Vagina (tissue), 2 donors: ENCODE results near the gene NTM. TPM values are rescaled to one million over a fixed set of nuclear protein-coding genes. Genes with fewer than 3 reads are reported as not detected.

Source experiments
- DNase-seq, 2 donors: peaks; one replicate each; pipeline ENCODE4 v3.0.0-alpha.2; 2017; ENCODE audit errors: extremely low spot score in 2 of 2
- H3K27ac ChIP-seq: fragments of 200-600 bp; sonication (generic); one replicate; pipeline ENCODE4 v1.5.1; 2019
- H3K27me3 ChIP-seq: fragments of 200-600 bp; sonication (generic); one replicate; pipeline ENCODE4 v1.5.1; 2019
- H3K36me3 ChIP-seq, 2 donors: fragments of 200-600 bp; sonication (generic); one replicate each; pipeline ENCODE4 v1.5.1; 2017 to 2019
- H3K4me1 ChIP-seq: fragments of 200-600 bp; sonication (generic); one replicate; pipeline ENCODE4 v1.5.1; 2019
- H3K4me3 ChIP-seq, 2 donors: fragments of 200-600 bp; sonication (generic); 1 replicate in 1 of 2; 2 replicates in 1 of 2; pipeline ENCODE4 v1.5.1; 2016 to 2019
- H3K9me3 ChIP-seq: fragments of 200-600 bp; sonication (generic); one replicate; pipeline ENCODE4 v1.5.1; 2019
- POLR2A ChIP-seq, 2 donors: fragments of 450-650 bp; IDR thresholded peaks; one replicate each; pipeline ENCODE4 v1.6.1; 2017; ENCODE audit warnings: antibody characterized with exemption in 2 of 2, mild to moderate bottlenecking in 2 of 2, moderate library complexity in 2 of 2
- POLR2AphosphoS5 ChIP-seq, 2 donors: sonication (generic); formaldehyde crosslinking; IDR thresholded peaks; one replicate each; pipeline ENCODE4 v1.9.0; 2017; ENCODE audit warnings: antibody characterized with exemption in 2 of 2, mild to moderate bottlenecking in 2 of 2, low read depth in 1 of 2; ENCODE audit not compliant: insufficient read depth in 1 of 2
- intact Hi-C: fragments of 100-400 bp; cut with DNase I; formaldehyde crosslinking; loops from one replicate; pipeline ENCODE4 v1.15.1; 2023
- total RNA-seq: library from RNA; depleted of rRNA; stranded (reverse); fragments of >200 nt; gene quantifications from one replicate; pipeline ENCODE4 v1.2.3, GENCODE V29; 2016
- TF ChIP-seq, protein P1 (sequence below), 3 experiments: fragments of 450-650 bp in 2 of 3; fragments of 200-600 bp in 1 of 3; sonication (generic) in 1 of 3; IDR thresholded peaks; one replicate each; pipeline ENCODE4 v1.5.1; 2017 to 2019; ENCODE audit warnings: antibody characterized with exemption in 3 of 3, mild to moderate bottlenecking in 2 of 3, moderate library complexity in 2 of 3

Gene NTM
- total RNA-seq, 1 donor from 2014 or later = 4.2 TPM

DNA sequence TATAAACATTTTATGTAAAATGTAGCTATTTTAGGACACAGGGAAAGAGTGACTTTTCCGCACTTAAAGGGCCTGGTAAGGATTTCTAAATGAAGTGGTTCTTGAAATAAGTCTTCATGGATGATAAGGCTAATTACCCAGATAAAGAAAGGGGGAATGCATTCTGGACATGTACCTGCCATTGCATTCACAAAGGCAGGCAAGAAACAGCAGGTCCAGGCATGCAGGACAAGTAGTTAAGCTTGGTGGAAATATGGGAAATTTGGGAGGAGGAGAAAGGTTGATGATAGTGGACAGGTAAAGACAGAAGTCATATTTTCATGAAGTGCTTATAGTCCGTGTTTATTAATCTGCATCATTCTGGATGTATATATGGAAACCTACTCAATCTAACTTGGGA is 621.2 kb downstream of the NTM start:
- Histone ChIP-seq H3K4me3 (no peak overlapping the region), H3K9me3 (no peaks in the 10 kb centered on the region), H3K4me1 (no peaks in the 10 kb centered on the region), H3K27ac (no peak overlapping the region), H3K36me3 (no peaks in the 10 kb centered on the region), H3K27me3 (no peaks in the 10 kb centered on the region)
- TF ChIP-seq POLR2A (IDR thresholded peaks at IDR 0.05) (no peak), POLR2AphosphoS5 (IDR thresholded peaks at IDR 0.05; ENCODE audit: insufficient read depth in 1 of 2, low read depth in 1 of 2) (no peak)
- TF ChIP-seq, protein P1, sequence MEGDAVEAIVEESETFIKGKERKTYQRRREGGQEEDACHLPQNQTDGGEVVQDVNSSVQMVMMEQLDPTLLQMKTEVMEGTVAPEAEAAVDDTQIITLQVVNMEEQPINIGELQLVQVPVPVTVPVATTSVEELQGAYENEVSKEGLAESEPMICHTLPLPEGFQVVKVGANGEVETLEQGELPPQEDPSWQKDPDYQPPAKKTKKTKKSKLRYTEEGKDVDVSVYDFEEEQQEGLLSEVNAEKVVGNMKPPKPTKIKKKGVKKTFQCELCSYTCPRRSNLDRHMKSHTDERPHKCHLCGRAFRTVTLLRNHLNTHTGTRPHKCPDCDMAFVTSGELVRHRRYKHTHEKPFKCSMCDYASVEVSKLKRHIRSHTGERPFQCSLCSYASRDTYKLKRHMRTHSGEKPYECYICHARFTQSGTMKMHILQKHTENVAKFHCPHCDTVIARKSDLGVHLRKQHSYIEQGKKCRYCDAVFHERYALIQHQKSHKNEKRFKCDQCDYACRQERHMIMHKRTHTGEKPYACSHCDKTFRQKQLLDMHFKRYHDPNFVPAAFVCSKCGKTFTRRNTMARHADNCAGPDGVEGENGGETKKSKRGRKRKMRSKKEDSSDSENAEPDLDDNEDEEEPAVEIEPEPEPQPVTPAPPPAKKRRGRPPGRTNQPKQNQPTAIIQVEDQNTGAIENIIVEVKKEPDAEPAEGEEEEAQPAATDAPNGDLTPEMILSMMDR (IDR thresholded peaks at IDR 0.05) = no peak
- no peak for DNase-seq
- intact Hi-C loops = no loop called here

DNA sequence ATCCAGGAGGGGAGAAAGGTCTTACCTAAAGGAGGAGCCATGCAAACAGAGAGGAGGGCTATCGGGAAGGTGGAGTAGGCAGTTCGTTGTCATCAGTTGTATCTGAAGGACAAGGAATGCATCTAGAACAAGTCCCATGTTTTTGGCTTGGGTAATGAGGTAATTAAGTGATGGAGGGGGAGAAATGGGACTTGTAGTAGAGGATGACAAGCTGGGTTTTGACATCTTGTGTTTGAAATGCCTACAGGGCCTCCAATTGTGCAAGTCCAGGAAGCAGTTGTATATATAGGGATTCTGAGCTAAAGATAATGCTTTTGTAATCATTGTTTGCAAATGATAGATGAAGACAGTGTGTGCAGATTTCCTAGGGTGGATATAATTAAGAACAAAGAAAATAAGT is 622.8 kb downstream of the NTM start:
- Histone ChIP-seq H3K27ac (no peak overlapping the region), H3K4me1 (peaks cover 3% of the 10 kb centered on the region), H3K36me3 (no peaks in the 10 kb centered on the region), H3K9me3 (no peaks in the 10 kb centered on the region), H3K4me3 (no peak overlapping the region), H3K27me3 (no peaks in the 10 kb centered on the region)
- DNase-seq = no peak
- intact Hi-C loops = no loop called here
- TF ChIP-seq POLR2A (IDR thresholded peaks at IDR 0.05) (no peak), POLR2AphosphoS5 (IDR thresholded peaks at IDR 0.05; ENCODE audit: insufficient read depth in 1 of 2, low read depth in 1 of 2) (no peak)
- TF ChIP-seq, protein P1 (IDR thresholded peaks at IDR 0.05) = no peak

DNA sequence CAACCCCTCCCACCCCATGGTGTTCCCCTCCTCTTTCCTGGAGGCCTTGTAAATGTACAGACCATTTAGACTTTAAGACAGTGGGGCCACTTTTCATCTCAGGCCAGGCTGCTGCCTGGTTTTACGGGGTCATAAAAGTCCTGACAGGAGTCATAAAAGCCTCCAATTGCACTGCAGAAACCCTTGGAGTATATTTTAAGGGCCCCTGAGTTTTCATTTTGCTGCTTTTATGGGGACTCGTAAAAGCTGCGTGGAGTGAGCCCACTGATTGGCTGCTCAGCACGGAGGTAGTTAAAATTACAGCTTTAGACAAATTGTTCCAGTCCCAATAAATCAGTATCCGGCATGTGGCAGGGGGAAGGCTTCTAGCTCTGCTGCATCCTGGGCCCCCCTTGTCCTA is 627.6 kb downstream of the NTM start:
- Histone ChIP-seq H3K27ac (no peak overlapping the region), H3K9me3 (no peaks in the 10 kb centered on the region), H3K27me3 (no peaks in the 10 kb centered on the region), H3K4me3 (no peak overlapping the region), H3K36me3 (no peaks in the 10 kb centered on the region), H3K4me1 (peaks cover 5% of the 10 kb centered on the region)
- intact Hi-C loops = no loop called here
- no peak for DNase-seq
- TF ChIP-seq, protein P1 (IDR thresholded peaks at IDR 0.05) = no peak
- TF ChIP-seq POLR2AphosphoS5 (IDR thresholded peaks at IDR 0.05; ENCODE audit: insufficient read depth in 1 of 2, low read depth in 1 of 2) (no peak), POLR2A (IDR thresholded peaks at IDR 0.05) (no peak)

DNA sequence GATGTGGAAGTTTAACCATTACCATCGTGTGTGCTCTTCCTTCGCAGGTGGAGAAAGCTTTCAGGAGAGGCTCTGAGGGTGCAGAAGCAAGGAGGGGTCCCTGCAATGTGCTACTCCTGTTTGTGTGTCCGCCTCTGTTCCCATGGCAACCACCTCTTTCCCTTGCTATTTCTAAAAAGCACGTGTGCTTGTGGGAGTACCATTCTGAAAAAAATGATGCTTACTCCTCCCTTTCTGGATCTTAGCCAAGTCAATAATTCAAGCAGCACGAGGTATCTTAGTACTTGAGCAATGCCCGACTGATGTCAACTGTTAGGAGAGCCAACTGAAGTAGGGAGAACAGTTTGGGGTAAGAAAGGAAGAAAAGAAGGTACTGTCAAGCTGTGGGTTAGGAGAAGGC is 628.7 kb downstream of the NTM start:
- Histone ChIP-seq H3K36me3 (no peaks in the 10 kb centered on the region), H3K4me3 (no peak overlapping the region), H3K4me1 (peaks cover 5% of the 10 kb centered on the region), H3K27me3 (no peaks in the 10 kb centered on the region), H3K27ac (no peak overlapping the region), H3K9me3 (no peaks in the 10 kb centered on the region)
- intact Hi-C loops = no loop called here
- DNase-seq = no peak
- TF ChIP-seq, protein P1 (IDR thresholded peaks at IDR 0.05) = no peak
- no peak for TF ChIP-seq POLR2AphosphoS5 (IDR thresholded peaks at IDR 0.05; ENCODE audit: insufficient read depth in 1 of 2, low read depth in 1 of 2)
- no peak for TF ChIP-seq POLR2A (IDR thresholded peaks at IDR 0.05)

DNA sequence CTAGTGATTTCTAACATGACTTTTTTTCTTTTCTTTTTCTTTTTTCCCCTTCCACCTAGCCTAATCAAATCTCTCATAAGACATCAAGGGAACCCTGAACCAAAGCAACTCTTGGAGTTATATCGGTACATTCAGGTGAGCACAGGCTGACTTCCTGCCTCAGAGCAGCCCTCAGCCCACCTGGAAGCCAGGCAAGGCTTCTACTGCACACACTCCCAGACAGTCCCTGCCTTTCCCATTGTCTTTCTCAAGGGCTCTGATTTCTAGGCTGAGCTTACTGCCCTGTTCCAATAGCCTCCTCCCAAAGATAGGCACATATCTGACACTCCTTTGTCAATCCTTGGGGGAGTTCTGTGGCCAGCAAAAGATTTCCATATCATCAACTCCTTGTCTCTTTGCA is 629.5 kb downstream of the NTM start:
- Histone ChIP-seq H3K27me3 (no peaks in the 10 kb centered on the region), H3K4me1 (peaks cover 5% of the 10 kb centered on the region), H3K4me3 (no peak overlapping the region), H3K9me3 (no peaks in the 10 kb centered on the region), H3K36me3 (no peaks in the 10 kb centered on the region), H3K27ac (no peak overlapping the region)
- intact Hi-C loops = no loop called here
- no peak for DNase-seq
- TF ChIP-seq POLR2AphosphoS5 (IDR thresholded peaks at IDR 0.05; ENCODE audit: insufficient read depth in 1 of 2, low read depth in 1 of 2) = no peak
- TF ChIP-seq, protein P1 (IDR thresholded peaks at IDR 0.05) = no peak
- no peak for TF ChIP-seq POLR2A (IDR thresholded peaks at IDR 0.05)
